Regular cardiac myocyte (primary cell): Measurements from ENCODE around the gene COX19. TPM values are rescaled to one million over a fixed set of nuclear protein-coding genes. Genes with fewer than 3 reads are reported as not detected.

Experiments used
- total RNA-seq: library from RNA; depleted of rRNA; stranded (reverse); fragments of >200 nt; gene quantifications from 2 replicates; pipeline ENCODE4 v1.2.3, GENCODE V29; 2014

The COX19 gene, protein sequence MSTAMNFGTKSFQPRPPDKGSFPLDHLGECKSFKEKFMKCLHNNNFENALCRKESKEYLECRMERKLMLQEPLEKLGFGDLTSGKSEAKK
- total RNA-seq: 6.5 and 10.4 TPM in 2 replicates

GRCh38 chr7:974820-975681 lies at the start of gene COX19:
Gene COX19 (minus strand): TSS chr7:975549. CDS start chr7:975509, 40 bp downstream.

GRCh38 chr7:983004-983615 lies 7.8 kb upstream of the COX19 start, which contains the start of gene CYP2W1:
Gene CYP2W1 (plus strand): TSS chr7:983181. CDS start chr7:983212, 31 bp downstream.

DNA sequence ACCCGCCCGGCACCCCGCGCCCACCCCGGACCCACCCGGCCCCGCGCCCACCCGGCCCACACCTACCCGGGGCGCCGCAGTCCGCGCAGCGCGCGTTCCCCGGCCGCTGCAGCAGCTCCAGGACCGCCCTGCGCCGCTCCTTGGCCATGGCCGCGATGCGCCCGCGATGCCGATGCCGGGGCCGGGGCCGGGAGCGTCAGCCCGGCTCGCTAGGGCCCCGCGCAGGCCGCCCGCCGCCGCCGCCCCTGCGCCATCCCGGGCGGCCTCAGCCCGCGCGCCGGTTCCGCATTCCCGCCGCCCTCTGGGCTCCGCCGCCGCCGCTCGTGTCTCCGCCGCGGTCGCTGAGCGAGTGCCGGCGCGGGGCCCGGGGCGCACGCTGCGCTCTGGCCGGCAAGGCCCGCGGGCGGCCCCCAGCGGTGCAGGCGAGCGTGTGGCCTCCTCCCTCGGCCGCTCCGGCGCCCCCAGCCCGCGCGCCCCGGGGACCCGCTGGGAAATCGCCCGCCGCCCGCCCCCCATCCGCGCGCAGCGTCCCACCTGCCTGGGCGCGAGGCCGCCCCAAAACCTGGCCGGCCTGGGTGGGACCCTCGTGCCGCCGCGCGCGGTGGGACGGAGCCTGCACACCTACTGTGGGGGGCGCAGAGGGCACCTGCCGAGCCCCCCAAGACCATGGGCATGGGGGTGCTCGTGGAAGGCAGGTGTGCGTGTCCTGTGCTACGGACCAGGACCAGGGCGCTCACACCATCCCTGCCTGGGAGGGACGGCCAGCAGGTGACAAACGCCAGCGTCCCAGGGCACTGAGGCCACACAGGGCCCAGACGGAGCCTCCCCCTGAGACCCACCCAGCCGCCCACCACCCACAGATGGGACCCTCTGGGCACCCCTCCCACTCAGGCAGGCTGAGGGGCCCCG lies 20.8 kb downstream of the COX19 start, which contains the start of gene ADAP1:
Gene ADAP1, minus strand, starts transcription at position 351 of the 909 bp plus-strand sequence. Its CDS starts 203 bp downstream, at position 148.

Other genes with a start within 250 kb of the COX19 start
- 11.6 and 25.3 TPM in 2 replicates for gene DNAAF5, start 248.8 kb downstream of the COX19 start, total RNA-seq
- 10.7 and 13.2 TPM in 2 replicates for gene PRKAR1B, start 248.3 kb downstream of the COX19 start, total RNA-seq
- gene SUN1, start 143.1 kb downstream of the COX19 start, total RNA-seq: 96.2 and 116 TPM in 2 replicates
- gene GET4, start 99.0 kb downstream of the COX19 start, total RNA-seq: 18.3 and 26.1 TPM in 2 replicates
- 4.4 and 16.3 TPM in 2 replicates for gene ADAP1, start 20.9 kb downstream of the COX19 start, total RNA-seq
- gene CYP2W1, start 7.6 kb upstream of the COX19 start, total RNA-seq: not detected in 2 replicates
- gene GPR146, start 69.0 kb upstream of the COX19 start, total RNA-seq: 4.0 and 9.0 TPM in 2 replicates
- gene GPER1, start 112.6 kb upstream of the COX19 start, total RNA-seq: 2.7 and 3.1 TPM in 2 replicates
- gene ZFAND2A, start 184.6 kb upstream of the COX19 start, total RNA-seq: 16.7 and 18.6 TPM in 2 replicates